ENCODE data around the gene SELENOM. TPM values are rescaled to one million over a fixed set of nuclear protein-coding genes. Genes with fewer than 3 reads are reported as not detected.

The SELENOM gene
- total RNA-seq, 1 experiment from 2014 or later: 2.0 TPM

DNA sequence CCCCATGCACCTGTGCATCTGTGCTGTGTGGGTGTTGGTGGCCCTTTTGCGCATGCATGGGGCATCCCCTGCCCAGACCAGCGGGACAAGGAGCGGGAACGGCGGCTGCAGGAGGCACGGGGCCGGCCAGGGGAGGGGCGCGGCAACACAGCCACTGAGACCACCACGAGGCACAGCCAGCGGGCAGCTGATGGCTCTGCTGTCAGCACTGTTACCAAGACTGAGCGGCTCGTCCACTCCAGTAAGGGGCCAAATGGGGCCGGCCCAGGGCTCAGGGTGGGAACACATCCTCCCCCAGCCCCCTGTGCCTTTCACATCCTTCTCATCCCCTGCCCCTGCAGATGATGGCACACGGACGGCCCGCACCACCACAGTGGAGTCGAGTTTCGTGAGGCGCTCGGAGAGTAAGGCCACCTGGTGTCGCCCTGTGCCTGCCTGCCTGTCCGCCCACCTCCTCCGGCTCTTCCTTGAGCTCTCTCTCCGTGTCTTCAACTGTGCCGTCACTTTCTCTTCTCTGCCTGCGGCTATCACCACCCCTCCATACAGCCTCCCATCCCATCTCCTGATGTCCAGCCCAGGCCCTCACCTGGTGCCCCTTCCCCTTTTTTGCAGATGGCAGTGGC is 10.6 kb downstream of the SELENOM start:
- Histone ChIP-seq H3K9me3 (no peaks in the 10 kb centered on the region), H3K4me3 (ENCODE audit: low read depth, low read length) (no peak overlapping the region), H3K27me3 (replicated peaks; ENCODE audit: control insufficient read depth, insufficient read depth, low read length) (no peaks in the 10 kb centered on the region), H3K36me3 (ENCODE audit: control insufficient read depth, insufficient read depth, low read length) (no peaks in the 10 kb centered on the region; the same call in none of the 2 replicates), H3K4me1 (no peaks in the 10 kb centered on the region)
- H3K27ac Mint-ChIP-seq (ENCODE audit: unreplicated experiment): no peak overlapping the region
- intact Hi-C loops (cut with micrococcal nuclease; ENCODE audit: unreplicated experiment): no loop called here
- H3K36me3 Mint-ChIP-seq (ENCODE audit: insufficient read depth, unreplicated experiment): peaks cover 13% of the 10 kb centered on the region
- CTCF ChIA-PET: no interaction called here
- no peak overlapping the region for H3K4me3 Mint-ChIP-seq (ENCODE audit: unreplicated experiment)
- H3K27me3 Mint-ChIP-seq (ENCODE audit: insufficient read depth, unreplicated experiment): no peaks in the 10 kb centered on the region
- no TSS peak for BruUV-seq (replicated peaks)
- POLR2A ChIA-PET: interaction anchor here (1.3 kb wide), 1 partner anchor 16 kb away, joined by 3 read pairs; the partner anchor contains the start of gene SMTN
- TF ChIP-seq, protein P1, sequence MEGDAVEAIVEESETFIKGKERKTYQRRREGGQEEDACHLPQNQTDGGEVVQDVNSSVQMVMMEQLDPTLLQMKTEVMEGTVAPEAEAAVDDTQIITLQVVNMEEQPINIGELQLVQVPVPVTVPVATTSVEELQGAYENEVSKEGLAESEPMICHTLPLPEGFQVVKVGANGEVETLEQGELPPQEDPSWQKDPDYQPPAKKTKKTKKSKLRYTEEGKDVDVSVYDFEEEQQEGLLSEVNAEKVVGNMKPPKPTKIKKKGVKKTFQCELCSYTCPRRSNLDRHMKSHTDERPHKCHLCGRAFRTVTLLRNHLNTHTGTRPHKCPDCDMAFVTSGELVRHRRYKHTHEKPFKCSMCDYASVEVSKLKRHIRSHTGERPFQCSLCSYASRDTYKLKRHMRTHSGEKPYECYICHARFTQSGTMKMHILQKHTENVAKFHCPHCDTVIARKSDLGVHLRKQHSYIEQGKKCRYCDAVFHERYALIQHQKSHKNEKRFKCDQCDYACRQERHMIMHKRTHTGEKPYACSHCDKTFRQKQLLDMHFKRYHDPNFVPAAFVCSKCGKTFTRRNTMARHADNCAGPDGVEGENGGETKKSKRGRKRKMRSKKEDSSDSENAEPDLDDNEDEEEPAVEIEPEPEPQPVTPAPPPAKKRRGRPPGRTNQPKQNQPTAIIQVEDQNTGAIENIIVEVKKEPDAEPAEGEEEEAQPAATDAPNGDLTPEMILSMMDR (IDR thresholded peaks at IDR 0.05; ENCODE audit: insufficient read depth in 1 of 2, low read depth in 1 of 2, low read length in 1 of 2, severe bottlenecking in 1 of 2, unreplicated experiment in 1 of 2): no peak
- no peaks in the 10 kb centered on the region for H3K9me3 Mint-ChIP-seq (ENCODE audit: unreplicated experiment)
- DNase-seq: no peak
- no peaks in the 10 kb centered on the region for H3K4me1 Mint-ChIP-seq (ENCODE audit: low read depth, unreplicated experiment)

DNA sequence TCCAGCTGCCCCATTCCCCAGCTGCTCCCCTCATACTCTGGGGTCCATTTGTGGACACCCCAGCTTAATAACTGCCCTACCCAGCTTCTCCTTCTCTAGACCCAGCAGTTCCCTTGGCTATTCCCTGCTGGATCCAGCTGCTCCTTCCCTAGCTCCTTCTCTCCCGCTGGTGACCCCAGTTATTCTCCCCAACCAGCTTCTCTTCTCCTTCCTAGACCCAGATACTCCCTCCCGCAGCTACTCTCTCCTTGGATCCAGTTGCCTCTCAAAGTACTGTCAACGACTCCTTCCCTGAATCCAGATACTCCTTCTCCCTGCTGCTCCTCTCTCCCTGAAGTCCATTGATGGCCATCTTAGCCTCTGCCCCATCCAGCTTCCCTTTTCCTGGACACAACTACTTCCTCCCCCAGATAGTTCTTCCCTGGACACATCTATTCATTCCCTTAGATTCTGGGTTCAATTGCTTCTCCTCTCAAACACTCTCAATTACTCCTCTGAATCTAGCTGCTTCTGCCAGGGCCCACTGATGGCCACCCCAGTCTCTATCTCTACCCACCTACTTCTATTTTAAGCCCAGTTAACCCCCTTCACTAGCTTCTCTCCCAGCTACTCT is 11.6 kb downstream of the SELENOM start:
- no peak overlapping the region for H3K27ac Mint-ChIP-seq (ENCODE audit: unreplicated experiment)
- Histone ChIP-seq H3K4me3 (ENCODE audit: low read depth, low read length) (no peak overlapping the region), H3K36me3 (ENCODE audit: control insufficient read depth, insufficient read depth, low read length) (no peaks in the 10 kb centered on the region; the same call in none of the 2 replicates), H3K9me3 (no peaks in the 10 kb centered on the region), H3K4me1 (no peaks in the 10 kb centered on the region), H3K27me3 (replicated peaks; ENCODE audit: control insufficient read depth, insufficient read depth, low read length) (no peaks in the 10 kb centered on the region)
- H3K27me3 Mint-ChIP-seq (ENCODE audit: insufficient read depth, unreplicated experiment): no peaks in the 10 kb centered on the region
- no TSS peak for BruUV-seq (replicated peaks)
- peaks cover 13% of the 10 kb centered on the region for H3K36me3 Mint-ChIP-seq (ENCODE audit: insufficient read depth, unreplicated experiment)
- no peaks in the 10 kb centered on the region for H3K9me3 Mint-ChIP-seq (ENCODE audit: unreplicated experiment)
- DNase-seq: no peak
- ChIA-PET CTCF (no interaction called here), POLR2A (interaction anchor here (1.0 to 1.3 kb wide), 2 partner anchors 15 to 32 kb away, joined by 3 read pairs; partner anchors contain the start of gene SMTN)
- H3K4me1 Mint-ChIP-seq (ENCODE audit: low read depth, unreplicated experiment): no peaks in the 10 kb centered on the region
- no peak overlapping the region for H3K4me3 Mint-ChIP-seq (ENCODE audit: unreplicated experiment)
- intact Hi-C loops (cut with micrococcal nuclease; ENCODE audit: unreplicated experiment): no loop called here
- TF ChIP-seq, protein P1 (IDR thresholded peaks at IDR 0.05; ENCODE audit: insufficient read depth in 1 of 2, low read depth in 1 of 2, low read length in 1 of 2, severe bottlenecking in 1 of 2, unreplicated experiment in 1 of 2): no peak

DNA sequence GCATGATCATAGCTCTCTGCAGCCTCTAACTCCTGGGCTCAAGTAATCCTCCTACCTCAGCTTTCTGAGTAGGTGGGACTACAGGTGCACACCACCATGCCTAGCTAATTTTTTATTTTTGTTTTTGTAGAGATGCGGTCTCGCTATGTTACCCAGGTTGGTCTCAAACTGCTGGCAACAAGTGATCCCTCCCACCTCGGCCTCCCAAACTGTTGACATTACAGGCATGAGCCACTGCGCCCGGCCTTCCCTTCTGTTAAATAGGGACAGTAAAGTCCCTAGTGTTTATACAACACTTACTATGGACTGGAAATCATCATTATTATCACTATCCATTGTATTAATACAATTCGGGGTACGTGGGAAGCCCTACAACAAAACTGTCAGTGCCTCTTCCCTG is 12.6 kb downstream of the SELENOM start:
- Histone ChIP-seq H3K9me3 (no peaks in the 10 kb centered on the region), H3K27me3 (replicated peaks; ENCODE audit: control insufficient read depth, insufficient read depth, low read length) (no peaks in the 10 kb centered on the region), H3K4me3 (ENCODE audit: low read depth, low read length) (no peak overlapping the region), H3K36me3 (ENCODE audit: control insufficient read depth, insufficient read depth, low read length) (no peaks in the 10 kb centered on the region; the same call in none of the 2 replicates), H3K4me1 (no peaks in the 10 kb centered on the region)
- no peaks in the 10 kb centered on the region for H3K9me3 Mint-ChIP-seq (ENCODE audit: unreplicated experiment)
- H3K4me3 Mint-ChIP-seq (ENCODE audit: unreplicated experiment): no peak overlapping the region
- CTCF ChIA-PET: no interaction called here
- BruUV-seq (replicated peaks): no TSS peak
- no peak for DNase-seq
- no peak overlapping the region for H3K27ac Mint-ChIP-seq (ENCODE audit: unreplicated experiment)
- intact Hi-C loops (cut with micrococcal nuclease; ENCODE audit: unreplicated experiment): no loop called here
- no peaks in the 10 kb centered on the region for H3K4me1 Mint-ChIP-seq (ENCODE audit: low read depth, unreplicated experiment)
- H3K27me3 Mint-ChIP-seq (ENCODE audit: insufficient read depth, unreplicated experiment): no peaks in the 10 kb centered on the region
- TF ChIP-seq, protein P1 (IDR thresholded peaks at IDR 0.05; ENCODE audit: insufficient read depth in 1 of 2, low read depth in 1 of 2, low read length in 1 of 2, severe bottlenecking in 1 of 2, unreplicated experiment in 1 of 2): no peak
- POLR2A ChIA-PET: interaction anchor here (0.6 kb wide), 1 partner anchor 13 kb away, joined by 4 read pairs; no protein-coding TSS in a partner anchor
- peaks cover 13% of the 10 kb centered on the region for H3K36me3 Mint-ChIP-seq (ENCODE audit: insufficient read depth, unreplicated experiment)
